HG02870 (cell line): ENCODE results near the gene TBC1D8.
"Not testable (repeated sequence)": the region's sequence is repeated elsewhere in the genome, so short reads cannot be mapped to it uniquely, and the experiment has no call there.

Experiments used
- ATAC-seq: cut with Tn5 transposase; IDR thresholded peaks from one replicate; pipeline ENCODE4 v1.9.1; 2021; ENCODE audit warnings: mild to moderate bottlenecking, moderate library complexity; ENCODE audit not compliant: unreplicated experiment

TBC1D8 gene

GRCh38 chr2:101151146-101151858 lies at the start of gene TBC1D8:
Gene TBC1D8 (minus strand): TSS chr2:101151382. CDS start chr2:101151253, 129 bp downstream.
- ATAC-seq = peak; percentile 61

GRCh38 chr2:101200676-101201075 lies 49.5 kb upstream of the TBC1D8 start:
- no peak for ATAC-seq

- ATAC-seq = no peak
These were observed 48.1 kb upstream of the TBC1D8 start for GRCh38 chr2:101199251-101199791.

GRCh38 chr2:101197814-101198213 lies 46.6 kb upstream of the TBC1D8 start:
- no peak for ATAC-seq

GRCh38 chr2:101197215-101197745 lies 46.1 kb upstream of the TBC1D8 start:
- ATAC-seq = no peak

GRCh38 chr2:101195871-101196661 lies 44.9 kb upstream of the TBC1D8 start:
- ATAC-seq = no peak

- ATAC-seq = no peak
These were observed 41.9 kb upstream of the TBC1D8 start for GRCh38 chr2:101193033-101193626.

GRCh38 chr2:101190747-101191516 lies 39.8 kb upstream of the TBC1D8 start:
- ATAC-seq = no peak

- no peak for ATAC-seq
These were observed 37.7 kb upstream of the TBC1D8 start for GRCh38 chr2:101188683-101189405.

- ATAC-seq = no peak
These were observed 35.9 kb upstream of the TBC1D8 start for GRCh38 chr2:101187131-101187530.

GRCh38 chr2:101185656-101186055 lies 34.5 kb upstream of the TBC1D8 start:
- ATAC-seq = no peak

- no peak for ATAC-seq
These were observed 33.9 kb upstream of the TBC1D8 start for GRCh38 chr2:101185085-101185484.

- no peak for ATAC-seq
These were observed 28.8 kb upstream of the TBC1D8 start for GRCh38 chr2:101179982-101180381.

- no peak for ATAC-seq
These were observed 25.6 kb upstream of the TBC1D8 start for GRCh38 chr2:101176803-101177202.

GRCh38 chr2:101175991-101176390 lies 24.8 kb upstream of the TBC1D8 start:
- no peak for ATAC-seq

GRCh38 chr2:101173707-101174295 lies 22.6 kb upstream of the TBC1D8 start:
- no peak for ATAC-seq

GRCh38 chr2:101169822-101170221 lies 18.6 kb upstream of the TBC1D8 start:
- not testable (repeated sequence) for ATAC-seq

- ATAC-seq = no peak
These were observed 17.5 kb upstream of the TBC1D8 start for GRCh38 chr2:101168706-101169105.

- ATAC-seq = not testable (repeated sequence)
These were observed 16.4 kb upstream of the TBC1D8 start for GRCh38 chr2:101167532-101167931.
